NCI-H187 (cell line): ENCODE data around the gene DSCAML1.
A peak's percentile ranks its signal among the peaks of the same experiment; 100 is the strongest.
"Not testable (repeated sequence)": the region's sequence is repeated elsewhere in the genome, so short reads cannot be mapped to it uniquely, and the experiment has no call there.

ENCODE experiments used
- DNase-seq, 2 experiments: peaks; one replicate each; lab custom pipeline; 2025; lab: John Stamatoyannopoulos, UW

Gene DSCAML1

DNA sequence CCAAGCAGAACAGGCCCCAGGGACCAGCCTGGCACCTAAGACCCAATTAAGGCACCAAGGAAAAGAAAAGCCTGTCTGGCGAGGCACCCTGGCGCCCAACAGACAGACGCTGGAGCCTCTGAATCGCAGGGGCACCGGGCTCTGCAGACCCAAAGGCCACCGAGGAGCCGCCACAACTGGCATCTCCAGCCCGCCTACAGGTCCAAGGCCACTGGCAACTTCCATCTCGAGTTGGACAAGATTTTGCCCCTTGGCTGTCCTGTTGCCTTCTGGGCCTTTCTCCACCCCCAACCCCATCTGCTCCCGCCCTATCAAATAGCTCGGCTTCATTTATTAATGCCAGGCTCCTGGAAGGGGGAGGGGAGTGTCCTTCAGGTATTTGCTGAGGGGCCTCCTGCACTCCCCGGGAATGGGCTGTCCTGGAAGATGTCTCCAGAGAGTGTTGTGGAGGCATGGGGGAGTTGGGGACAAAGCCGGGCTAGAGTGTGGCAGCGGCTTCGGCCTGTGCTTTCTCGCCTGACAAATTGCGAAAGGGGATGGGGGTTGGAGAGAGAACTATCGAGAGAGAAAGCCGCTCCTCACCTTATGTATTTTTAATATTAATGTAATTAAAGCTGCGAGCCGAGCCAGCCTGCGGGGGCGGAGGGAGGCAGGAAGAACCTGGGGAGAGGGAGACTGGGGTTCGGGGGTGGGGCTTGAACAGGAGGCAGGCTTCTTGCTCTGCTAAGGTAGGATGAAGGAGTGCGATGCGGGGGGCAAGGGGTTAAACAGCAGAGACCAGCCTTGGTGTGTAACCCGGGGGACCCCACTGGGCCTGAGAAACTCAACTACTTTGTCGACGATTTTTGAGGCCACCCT is 2.0 kb downstream of the DSCAML1 start:
- DNase-seq, result no peak

DNA sequence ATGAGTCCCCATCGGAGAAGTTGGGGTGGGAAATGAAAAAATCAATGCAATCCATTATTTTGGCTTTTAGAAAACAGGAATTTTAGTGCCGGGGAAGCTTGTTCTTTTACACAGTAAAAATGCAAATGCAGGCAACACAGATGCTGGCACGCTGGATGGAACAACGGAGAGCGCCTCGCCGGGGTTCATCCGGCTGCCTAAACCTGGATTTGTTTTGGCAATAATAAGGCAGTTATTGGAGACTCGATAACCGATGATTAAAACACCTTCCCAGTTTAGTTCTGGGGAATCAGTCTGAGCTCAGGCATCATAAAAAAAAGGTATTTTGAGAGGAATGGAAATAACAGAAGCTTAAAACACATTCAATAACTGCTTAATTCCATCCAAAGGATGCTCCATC is 2.9 kb downstream of the DSCAML1 start:
- DNase-seq, result no peak

DNA sequence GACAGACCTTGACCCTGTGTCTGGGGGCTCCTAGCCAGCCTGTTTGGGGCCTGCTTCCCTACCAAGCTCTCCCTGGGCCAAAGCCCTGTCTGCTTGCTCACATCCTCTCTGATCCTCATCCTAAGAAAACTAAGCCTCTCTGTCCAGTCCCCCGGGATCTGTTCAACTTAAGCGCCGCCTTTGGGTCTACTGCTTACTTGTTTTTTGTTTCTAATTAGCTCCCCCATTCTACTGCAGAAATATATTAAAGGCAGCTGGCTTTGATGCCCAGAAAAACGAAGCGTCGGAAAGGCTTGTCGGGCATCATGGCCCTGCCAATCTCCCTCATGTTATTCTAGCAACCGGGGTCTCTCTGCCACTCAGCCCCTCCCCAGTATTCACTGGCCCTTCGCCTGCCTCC is 3.4 kb downstream of the DSCAML1 start:
- no peak for DNase-seq

DNA sequence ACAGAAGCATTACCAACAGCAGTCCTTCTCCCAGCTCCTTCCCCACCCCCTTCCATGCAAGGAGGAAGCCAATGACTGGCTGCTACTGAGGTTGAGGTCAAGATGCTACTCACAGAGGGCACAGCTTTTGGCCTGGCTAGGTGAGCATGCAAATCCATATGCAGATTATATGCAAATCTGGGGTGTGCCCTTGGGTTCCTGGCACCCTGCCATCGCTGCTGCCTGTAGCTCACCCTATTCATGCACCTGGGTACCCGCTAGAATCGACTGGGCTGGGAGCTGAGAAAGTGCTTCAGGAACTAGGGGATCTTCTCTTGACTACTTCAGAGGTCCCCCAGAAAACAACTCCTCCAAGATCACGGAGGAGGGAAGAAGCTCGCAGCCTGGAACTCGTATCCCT is 4.0 kb downstream of the DSCAML1 start:
- no peak for DNase-seq

DNA sequence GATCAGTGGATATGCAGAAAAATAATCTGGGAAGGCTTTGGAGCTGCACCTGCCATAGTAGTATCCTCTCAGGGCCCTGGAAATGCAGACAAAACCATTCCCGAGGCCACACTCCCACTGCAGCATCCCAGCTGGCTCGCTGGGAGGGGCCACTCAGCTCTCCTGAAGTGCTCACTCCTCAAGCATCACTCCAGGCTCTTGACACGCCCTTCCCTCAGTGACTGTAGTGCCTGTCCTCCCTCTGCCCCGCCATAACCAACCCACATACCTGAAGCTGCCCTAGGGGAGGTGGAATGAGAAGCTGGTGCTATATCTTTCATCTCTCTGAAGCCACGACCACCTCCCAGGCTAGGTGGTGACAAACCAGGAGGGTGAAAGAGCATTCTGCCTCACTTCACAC is 4.8 kb downstream of the DSCAML1 start:
- peak; percentile 91 to 93 for DNase-seq

DNA sequence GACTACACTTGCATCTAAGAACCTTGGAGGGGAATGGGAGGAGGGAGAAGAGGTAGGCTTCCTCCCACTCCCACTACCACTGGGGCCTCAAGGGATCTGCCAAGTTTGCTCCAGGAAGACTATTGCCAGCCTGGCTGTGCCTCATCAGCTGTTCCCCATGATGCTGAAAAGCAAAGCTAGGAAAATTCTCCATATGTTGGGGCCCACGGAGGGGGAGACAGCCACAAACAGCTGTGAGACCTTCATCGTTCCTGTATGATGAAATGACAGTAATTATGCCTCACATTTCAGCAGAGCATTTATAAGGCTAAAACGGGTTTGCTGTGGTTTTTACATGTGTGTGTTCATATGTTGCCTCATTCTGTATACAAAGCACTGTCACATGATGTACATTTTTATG is 6.7 kb downstream of the DSCAML1 start:
- no peak for DNase-seq

DNA sequence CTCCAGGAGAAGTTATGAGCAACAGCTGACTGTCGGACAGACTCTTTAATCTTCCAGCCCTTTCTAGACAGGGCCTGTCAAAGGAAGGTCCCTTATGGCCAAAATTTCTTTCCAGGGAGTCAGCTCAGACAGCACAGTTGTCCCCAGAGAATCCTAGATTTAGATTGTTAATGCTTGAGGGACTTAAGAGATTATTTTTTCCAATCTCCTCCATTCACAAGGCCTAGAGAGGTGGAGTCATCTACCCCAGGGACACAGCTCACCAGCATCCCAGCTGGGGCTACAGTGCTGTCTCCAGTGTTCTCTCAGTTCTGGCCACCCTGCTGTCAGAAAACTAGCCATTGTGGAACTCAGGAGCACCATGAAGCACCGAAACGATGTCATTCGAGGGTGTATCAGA is 7.8 kb downstream of the DSCAML1 start:
- no peak for DNase-seq

DNA sequence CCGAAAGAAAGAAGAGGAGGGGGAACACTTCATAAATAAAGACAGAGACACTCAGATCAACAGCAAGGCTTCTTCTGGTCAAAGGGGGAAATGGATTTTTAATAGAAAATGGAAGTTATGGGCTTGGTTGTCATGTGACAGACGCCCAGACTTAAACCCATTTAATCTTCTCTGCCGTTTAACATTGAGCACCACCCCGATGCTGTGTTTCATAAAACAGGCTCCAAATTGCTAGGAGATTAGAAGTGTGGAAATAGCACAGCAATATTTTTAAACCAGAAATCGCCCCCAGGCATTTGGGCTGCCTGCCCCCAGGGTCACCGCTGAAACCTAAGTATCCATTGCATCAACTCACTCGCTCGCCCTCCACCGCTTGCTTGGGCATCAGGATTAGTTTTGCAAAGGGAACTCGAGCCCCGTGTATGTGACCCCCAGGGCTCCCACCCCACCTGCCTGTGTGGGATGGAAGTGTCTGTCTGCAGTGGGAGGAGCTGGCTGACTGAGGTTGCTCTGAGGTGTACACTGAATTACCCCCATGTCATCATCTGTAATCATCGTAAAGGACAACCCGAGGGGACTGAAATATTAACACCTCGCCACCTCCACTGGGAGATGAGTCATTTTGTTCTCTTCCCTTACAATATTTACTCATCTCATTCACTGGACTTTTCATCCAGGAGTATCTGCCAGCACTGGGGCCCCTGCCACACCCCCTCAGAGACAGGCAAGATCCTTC is 10.7 kb downstream of the DSCAML1 start:
- no peak for DNase-seq

DNA sequence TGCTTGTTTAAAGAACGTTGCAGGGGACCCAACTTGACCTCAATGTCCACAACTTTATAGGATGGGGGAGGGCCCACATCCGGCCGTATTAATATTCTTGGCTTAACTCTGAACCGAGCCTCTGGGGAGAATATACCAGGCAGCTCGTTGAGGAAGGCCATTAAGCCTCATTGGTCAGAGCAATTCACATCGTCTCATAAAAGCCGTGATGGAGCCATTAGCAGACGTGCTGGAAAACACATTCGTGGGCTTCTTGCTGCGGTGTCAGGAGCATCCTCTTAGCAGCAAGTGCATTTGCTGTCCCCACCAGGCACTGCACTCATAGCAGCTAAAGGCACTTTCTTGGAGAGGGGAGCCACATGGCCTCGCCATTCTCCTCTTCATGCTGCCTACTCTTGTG is 14.9 kb downstream of the DSCAML1 start:
- no peak for DNase-seq

DNA sequence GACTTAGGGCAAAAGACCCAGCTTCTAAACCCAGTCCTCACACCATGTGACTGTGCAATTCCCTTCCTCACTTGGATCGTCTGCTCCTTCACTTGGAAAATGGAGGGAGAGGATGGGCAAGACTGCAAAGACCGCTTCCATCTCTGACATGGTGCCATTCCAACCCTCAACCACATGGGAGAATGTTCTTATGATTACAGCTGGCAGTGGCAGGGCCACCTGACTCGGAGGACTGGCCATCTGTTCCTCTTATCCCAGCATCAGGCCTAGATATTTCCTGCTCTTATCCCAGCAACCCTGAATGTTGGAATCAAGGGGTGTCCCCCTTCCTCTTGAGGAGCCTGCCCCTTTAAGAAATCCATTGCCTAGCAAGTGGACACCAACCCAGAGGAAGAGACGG is 15.4 kb downstream of the DSCAML1 start:
- DNase-seq, result no peak

DNA sequence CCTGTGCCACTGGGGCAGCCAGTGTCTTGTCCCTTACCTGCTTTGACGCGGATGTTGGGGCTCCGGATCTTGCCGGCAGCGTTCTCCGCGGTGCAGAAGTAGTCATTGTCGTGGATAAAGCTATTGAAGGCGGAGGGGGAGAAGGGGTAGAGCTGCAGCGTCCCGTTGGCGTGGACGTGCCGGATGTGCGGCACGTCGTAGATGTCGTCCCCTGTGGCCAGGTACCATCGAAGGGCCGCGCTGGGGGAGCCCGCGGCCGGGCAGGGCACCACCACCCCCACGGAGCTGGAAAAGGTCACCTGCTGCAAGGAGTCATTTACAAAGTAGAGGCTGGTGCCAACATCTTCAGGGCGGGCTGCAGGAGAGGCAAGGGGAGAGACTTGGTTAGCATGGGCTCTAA is 16.6 kb downstream of the DSCAML1 start:
- no peak for DNase-seq

DNA sequence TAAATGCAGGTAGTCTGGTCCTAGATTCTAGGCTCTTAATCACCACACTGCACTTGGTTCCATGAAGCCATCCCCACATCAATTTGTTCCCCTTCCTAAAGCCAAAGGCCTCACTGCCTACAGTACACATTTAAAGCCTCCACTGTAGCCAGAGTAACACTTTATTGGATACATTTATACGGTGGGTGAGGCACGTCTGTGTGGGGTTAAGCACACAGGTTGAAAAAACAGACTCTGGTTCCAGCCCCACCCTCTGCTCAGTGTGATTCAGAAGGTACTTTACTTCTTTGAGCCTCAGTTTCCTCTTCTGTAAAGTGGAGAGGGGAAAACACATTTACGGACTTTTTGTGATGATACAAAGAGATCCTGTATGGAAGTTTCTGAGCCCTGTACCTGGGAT is 22.5 kb downstream of the DSCAML1 start:
- no peak for DNase-seq

DNA sequence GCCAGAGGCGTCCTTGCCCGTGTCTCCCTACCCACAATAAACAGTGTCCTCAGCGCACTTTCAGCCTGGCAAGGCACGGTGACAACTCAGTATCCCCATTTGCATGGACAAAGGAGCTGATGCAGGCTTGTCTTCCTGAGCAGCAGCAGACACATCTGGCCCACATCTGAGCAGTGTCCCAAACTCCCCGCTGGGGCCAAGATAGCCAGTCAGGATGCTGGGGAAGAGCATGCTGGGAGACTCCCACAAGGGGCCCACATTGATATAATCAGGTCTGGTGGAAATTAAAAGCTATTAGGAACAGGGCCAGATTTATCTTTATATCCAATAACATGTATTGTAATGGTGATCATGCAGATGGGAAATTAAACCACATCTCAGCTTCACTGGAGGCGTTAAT is 24.7 kb downstream of the DSCAML1 start:
- no peak for DNase-seq

DNA sequence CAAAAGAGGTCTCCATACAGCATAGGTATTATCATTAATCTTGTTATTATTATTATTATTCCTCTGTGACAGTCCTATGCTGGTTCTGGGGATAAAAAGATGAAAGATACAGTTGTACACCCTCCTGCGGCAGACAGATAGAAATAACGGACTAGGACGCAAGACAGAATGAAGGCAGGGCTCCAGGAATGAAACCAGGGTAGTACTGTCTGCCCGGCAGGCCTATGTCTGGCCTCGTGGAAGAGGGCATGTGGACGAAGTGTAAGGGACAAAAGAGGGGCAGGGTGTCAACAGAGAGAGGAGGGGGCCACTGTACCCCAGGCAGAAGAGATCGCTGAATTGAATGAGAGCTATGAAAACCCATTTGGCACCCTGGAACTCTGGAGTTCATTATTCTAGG is 25.2 kb downstream of the DSCAML1 start:
- no peak for DNase-seq

DNA sequence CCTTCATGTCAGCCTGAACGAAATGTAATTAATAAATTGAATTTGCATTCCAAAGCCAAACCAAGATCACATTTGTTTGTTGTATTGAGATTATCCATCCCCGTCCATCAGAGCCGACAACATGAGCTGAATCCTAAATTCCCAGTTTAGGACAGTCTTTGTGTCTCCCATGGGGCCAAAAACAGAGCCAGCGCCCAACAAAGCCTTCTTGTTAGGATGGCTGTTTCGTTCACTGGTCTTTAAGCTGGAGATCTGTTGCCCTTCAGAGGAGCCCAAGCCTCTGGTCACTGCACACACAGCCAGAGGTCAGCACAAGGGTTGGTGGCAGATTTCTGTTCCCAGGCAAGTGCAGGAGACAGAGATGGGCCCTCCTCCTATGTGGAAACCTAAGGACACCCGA is 25.8 kb downstream of the DSCAML1 start:
- no peak for DNase-seq

DNA sequence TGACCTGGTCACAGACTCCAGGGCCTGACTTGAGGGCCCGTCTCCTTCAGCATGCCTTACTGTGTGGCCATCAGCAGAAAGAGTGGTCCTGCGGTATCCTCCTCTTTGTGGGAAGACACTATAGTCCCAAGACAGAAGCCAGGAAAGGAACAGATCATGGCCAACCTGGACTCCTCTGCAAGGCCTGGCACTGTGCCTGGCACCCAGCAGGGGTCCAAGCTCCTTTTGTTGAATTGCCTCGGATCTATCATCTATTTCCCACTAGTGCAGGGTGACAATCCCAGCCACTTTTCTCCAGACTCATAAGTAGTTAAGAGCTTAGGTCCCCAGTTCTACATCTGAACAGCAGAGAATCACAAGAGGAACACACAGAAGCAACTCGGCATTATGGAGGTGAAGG is 27.0 kb downstream of the DSCAML1 start:
- no peak for DNase-seq

DNA sequence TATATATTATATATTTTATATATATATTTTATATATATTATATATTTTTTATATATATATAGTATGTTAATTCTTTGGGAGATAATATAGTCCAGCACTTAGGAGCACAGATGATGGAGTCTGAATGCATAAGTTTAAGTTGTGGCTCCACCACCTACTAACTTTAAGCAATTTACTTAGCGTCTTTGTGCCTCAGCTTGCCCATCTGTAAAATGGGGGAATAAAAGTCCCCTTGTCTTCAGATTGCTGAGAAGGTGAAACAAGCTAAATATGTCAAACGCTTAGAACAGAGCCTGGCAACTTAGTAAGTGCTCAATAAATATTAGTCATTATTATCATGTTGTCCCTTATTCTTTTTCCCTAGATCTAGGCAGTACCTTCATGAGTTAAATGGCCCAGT is 27.5 kb downstream of the DSCAML1 start:
- DNase-seq, result no peak

DNA sequence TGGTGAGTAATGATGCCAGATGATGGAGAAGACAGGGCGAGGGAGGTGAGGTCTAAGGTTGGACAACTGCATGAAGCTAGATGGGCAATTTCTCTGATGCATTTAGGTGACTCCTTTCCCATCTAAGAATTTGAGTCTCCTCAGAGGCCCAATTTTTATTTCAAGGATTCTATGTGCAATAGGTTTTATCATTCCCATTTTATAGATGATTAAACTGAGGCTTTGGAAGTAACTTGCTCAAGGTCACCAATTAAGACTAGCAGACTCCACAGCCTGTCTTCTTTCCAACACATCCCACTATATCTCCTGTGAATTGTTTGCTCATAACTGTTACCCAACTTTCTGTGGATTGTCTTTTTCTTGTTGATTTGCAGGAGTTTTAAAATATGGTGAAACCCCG is 28.5 kb downstream of the DSCAML1 start:
- no peak for DNase-seq

DNA sequence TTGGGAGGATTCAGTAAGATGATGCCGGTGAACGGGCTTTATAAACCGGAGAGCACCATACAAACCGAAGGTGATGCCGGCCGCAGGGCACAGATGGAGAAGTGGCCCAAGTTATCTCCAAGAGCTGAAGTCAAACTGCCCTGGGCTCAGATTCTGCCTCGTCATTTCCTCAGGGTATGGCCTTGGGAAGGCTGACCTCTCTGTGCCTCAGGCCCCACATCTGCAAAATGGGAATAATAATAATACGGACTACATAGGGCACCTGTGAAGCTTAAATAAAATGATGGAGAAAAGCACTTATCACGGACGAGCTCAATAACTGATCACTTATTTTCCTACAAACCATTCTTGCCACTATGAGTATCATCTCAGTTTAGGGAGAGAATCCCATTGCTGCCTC is 29.9 kb downstream of the DSCAML1 start:
- no peak for DNase-seq

DNA sequence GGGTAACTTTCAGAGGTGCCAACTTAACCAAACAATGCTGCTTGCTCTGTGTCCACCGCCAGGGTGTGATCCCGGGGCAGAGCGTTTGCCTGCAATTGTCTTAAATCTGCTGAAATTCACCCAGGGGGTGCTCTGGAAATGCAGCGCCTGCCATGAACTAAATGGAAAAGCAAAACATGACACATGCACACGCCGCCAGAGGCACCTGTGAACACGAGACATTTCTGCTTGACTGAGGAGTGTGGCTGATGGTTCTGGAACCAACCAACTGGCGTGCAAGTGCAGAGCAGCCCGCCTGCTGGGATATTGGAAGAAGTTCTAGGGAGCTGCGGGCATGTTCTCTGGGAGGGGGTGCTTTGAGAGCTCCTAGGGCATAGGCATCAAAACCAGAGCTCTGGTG is 30.4 kb downstream of the DSCAML1 start:
- DNase-seq, result no peak

DNA sequence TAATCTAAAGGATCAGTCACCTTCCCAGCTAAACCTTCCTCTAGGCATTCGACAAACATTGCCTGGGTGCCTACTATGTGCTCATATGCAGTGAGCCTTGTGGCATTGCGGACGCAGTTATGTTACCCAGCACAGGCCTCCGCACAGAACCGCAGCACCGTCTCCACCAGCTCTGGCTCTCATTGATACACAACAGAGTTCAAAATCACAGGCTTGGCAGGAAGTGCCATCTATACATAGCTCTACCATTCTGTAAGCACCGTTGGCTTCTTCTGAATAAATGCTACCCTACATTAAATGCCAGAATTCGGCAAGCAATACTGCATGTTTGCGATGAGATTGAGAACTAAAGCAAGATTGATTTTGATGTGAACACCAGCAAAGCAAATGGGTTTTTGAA is 31.0 kb downstream of the DSCAML1 start:
- no peak for DNase-seq

DNA sequence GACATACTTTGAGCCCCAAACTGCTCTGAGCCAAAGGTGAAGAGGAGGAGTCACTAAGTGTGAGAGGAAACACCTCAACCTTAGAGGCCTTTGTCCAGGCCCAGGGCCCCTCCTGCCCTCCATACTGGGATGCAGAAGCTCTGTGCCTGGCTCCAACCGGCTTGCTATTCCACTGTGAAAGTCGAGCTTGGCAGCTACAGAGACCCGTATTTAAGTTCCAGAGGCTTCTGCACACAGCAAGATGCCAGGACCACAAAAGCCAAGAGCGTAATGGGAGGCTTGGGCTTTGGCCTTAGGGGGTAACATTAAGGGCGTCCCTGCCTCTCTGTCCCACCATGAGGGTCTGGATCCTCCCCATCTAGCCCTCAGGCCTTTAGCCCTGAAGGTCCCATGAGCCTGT is 31.9 kb downstream of the DSCAML1 start:
- no peak for DNase-seq

DNA sequence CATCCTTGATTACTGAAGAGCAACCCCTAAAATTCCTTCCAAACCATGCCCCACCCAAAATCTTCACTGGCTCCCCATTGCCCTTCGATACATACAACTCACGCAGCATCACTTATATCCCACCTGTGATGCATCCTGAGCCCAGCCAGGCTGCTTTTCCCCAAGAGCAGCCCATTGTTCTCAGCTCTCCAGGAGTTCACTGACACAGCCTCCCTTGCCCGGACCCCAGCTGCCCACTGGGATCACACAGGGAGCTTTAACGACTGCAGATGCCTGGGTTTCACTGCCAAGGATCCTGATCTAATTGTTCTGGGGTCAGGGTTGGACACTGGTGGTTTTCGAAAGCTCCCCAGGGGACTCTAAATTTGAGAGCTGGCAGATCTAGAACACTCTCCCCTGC is 33.6 kb downstream of the DSCAML1 start:
- DNase-seq, result not testable (repeated sequence)

DNA sequence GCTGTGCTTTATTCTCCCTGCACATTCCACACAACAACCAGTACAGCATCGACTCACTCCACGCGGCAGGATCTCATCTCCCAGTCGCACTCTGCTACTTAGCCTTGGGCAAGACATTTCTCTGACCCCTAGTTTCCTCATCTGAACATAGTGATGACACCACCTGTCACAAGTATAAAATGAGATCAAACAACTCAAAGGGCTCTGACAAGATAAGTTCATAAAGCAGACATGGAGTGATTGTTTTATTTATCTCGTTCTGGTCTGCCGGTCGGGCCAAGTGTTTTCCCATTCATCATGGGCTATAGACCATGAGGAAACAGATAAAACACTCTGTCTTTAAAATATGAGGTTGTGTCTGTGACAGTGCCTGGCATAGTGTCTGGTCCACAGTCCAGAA is 35.0 kb downstream of the DSCAML1 start:
- DNase-seq, result peak in 1 of 2 experiments; percentile 19
